HEK293T (cell line): ENCODE measurements around the gene DAD1.
"Not testable (repeated sequence)": the region's sequence is repeated elsewhere in the genome, so short reads cannot be mapped to it uniquely, and the experiment has no call there.

ENCODE experiments used
- CTCF ChIA-PET: fragments of 350-600 bp; formaldehyde crosslinking; extraction: SDS; loops from one replicate; lab custom pipeline; 2021; ENCODE audit warnings: antibody characterized with exemption, inconsistent platforms; lab: Yijun Ruan, JAX
- POLR2A ChIA-PET: fragments of 350-600 bp; formaldehyde crosslinking; extraction: SDS; loops from one replicate; lab custom pipeline; 2020; ENCODE audit warnings: antibody characterized with exemption, inconsistent platforms; lab: Yijun Ruan, JAX
- DNase-seq: peaks from one replicate; pipeline ENCODE4 v3.0.0; 2012; ENCODE audit warnings: mixed read lengths; ENCODE audit errors: extremely low spot score
- ARNT ChIP-seq: fragments of 450-650 bp; IDR thresholded peaks from 2 replicates; pipeline ENCODE4 v1.6.1; 2017; ENCODE audit warnings: mild to moderate bottlenecking
- BHLHE40 ChIP-seq: fragments of 450-650 bp; IDR thresholded peaks from 2 replicates; pipeline ENCODE4 v1.6.1; 2016; ENCODE audit warnings: mild to moderate bottlenecking, moderate library complexity, borderline replicate concordance
- CTBP1 ChIP-seq: fragments of 450-650 bp; IDR thresholded peaks from 2 replicates; pipeline ENCODE4 v1.6.1; 2016; ENCODE audit warnings: borderline replicate concordance
- ELF4 ChIP-seq: fragments of 450-650 bp; IDR thresholded peaks from 2 replicates; pipeline ENCODE4 v1.6.1; 2017; ENCODE audit warnings: antibody characterized with exemption
- FOXA1 ChIP-seq: fragments of 450-650 bp; IDR thresholded peaks from 2 replicates; pipeline ENCODE4 v1.6.1; 2016; ENCODE audit warnings: mild to moderate bottlenecking
- FOXK2 ChIP-seq: fragments of 450-650 bp; IDR thresholded peaks from 2 replicates; pipeline ENCODE4 v1.6.1; 2016; ENCODE audit warnings: mild to moderate bottlenecking
- FOXM1 ChIP-seq: fragments of 450-650 bp; IDR thresholded peaks from 2 replicates; pipeline ENCODE4 v1.6.1; 2017; ENCODE audit warnings: mild to moderate bottlenecking, borderline replicate concordance
- HDGF ChIP-seq: fragments of 450-650 bp; IDR thresholded peaks from 2 replicates; pipeline ENCODE4 v1.6.1; 2017; ENCODE audit warnings: antibody characterized with exemption, borderline replicate concordance
- L3MBTL2 ChIP-seq: fragments of 450-650 bp; conservative IDR thresholded peaks from 2 replicates; pipeline ENCODE4 v1.6.1; 2016; ENCODE audit warnings: mild to moderate bottlenecking
- LEF1 ChIP-seq: fragments of 450-650 bp; IDR thresholded peaks from 2 replicates; pipeline ENCODE4 v1.6.1; 2017; ENCODE audit warnings: mild to moderate bottlenecking, borderline replicate concordance
- NFRKB ChIP-seq: fragments of 450-650 bp; IDR thresholded peaks from 2 replicates; pipeline ENCODE4 v1.6.1; 2016; ENCODE audit warnings: mild to moderate bottlenecking, moderate library complexity
- SP1 ChIP-seq: fragments of 450-650 bp; IDR thresholded peaks from 2 replicates; pipeline ENCODE4 v1.6.1; 2017
- SUZ12 ChIP-seq: fragments of 450-650 bp; IDR thresholded peaks from 2 replicates; pipeline ENCODE4 v1.6.1; 2016; ENCODE audit warnings: mild to moderate bottlenecking
- TARDBP ChIP-seq: fragments of 450-650 bp; IDR thresholded peaks from 2 replicates; pipeline ENCODE4 v1.6.1; 2016
- ZNF384 ChIP-seq: fragments of 450-650 bp; IDR thresholded peaks from 2 replicates; pipeline ENCODE4 v1.6.1; 2016
- TF ChIP-seq, protein P1 (sequence below): fragments of 450-650 bp; IDR thresholded peaks from 2 replicates; pipeline ENCODE4 v1.6.1; 2016

The DAD1 gene

DNA sequence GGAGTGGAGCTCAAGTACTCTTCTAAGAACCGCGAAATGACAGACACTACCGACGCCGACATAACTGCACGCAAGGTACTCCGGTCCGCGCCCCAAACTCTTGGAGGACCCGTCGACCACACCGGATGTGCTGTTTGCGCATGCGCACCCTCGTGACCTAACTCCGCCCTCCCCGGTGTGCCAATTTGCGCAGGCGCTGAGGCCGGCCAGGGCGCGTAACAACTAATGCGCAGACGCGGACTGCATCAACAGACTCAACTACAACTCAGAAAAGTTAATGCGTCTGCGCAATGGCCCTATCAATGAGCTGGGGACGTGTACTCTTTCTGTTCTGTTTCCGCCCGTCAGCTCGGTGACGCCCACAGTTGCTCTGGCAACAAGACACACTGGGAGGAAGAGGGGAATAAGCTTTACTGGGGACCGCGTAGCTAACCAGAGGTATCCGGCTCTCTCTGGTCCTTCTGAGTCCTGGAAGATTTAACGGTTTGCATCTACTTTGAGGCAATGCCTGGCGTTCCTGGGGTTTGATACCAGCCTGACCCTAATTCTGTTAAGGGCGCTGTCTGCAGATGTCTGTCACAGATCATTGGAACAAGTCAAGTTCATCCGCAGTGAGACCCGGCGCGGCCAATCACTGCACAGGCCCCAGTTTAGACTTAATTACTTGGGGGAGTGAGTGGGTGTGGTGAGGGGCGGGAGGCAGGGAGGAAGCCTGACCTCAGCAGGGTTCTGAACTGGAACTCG lies at the start of gene DAD1:
TSS of gene DAD1 (minus strand) at position 129 of the 744 bp plus-strand sequence. CDS start at position 62, 67 bp downstream.
- ChIA-PET CTCF (interaction anchor here (0.6 to 2.1 kb wide), 11 partner anchors 9 to 266 kb away, joined by 3 to 12 read pairs (median 3); partner anchors contain the start of gene ABHD4), POLR2A (interaction anchor here (0.6 to 3.3 kb wide), 22 partner anchors 9 to 248 kb away, joined by 3 to 45 read pairs (median 4); partner anchors contain the start of genes ABHD4, OXA1L and SLC7A7)
- peak; percentile 98 for DNase-seq
- TF ChIP-seq, protein P1, sequence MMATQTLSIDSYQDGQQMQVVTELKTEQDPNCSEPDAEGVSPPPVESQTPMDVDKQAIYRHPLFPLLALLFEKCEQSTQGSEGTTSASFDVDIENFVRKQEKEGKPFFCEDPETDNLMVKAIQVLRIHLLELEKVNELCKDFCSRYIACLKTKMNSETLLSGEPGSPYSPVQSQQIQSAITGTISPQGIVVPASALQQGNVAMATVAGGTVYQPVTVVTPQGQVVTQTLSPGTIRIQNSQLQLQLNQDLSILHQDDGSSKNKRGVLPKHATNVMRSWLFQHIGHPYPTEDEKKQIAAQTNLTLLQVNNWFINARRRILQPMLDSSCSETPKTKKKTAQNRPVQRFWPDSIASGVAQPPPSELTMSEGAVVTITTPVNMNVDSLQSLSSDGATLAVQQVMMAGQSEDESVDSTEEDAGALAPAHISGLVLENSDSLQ = peak; percentile 81
- TF ChIP-seq L3MBTL2 = no peak
- no peak for TF ChIP-seq ARNT

DNA sequence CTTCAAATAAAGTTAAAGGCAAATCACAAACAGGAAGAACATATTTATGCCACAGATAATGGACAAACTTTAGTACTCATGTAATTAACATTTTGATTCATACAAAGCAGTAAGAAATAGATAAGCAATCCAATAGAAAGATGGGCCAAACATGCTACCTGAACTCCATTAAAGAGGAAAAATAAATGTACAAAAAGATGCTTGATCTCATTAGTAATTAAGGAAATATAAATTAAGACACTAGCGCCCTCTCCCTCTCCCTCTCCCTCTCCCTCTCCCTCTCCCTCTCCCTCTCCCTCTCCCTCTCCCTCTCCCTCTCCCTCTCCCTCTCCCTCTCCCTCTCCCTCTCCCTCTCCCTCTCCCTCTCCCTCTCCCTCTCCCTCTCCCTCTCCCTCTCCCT lies 47.0 kb upstream of the DAD1 start:
- CTCF ChIA-PET = interaction anchor here (0.9 to 1.0 kb wide), 2 partner anchors 65 to 66 kb away, joined by 4 to 6 read pairs; no protein-coding TSS in a partner anchor
- DNase-seq, POLR2A ChIA-PET: not testable (repeated sequence)

DNA sequence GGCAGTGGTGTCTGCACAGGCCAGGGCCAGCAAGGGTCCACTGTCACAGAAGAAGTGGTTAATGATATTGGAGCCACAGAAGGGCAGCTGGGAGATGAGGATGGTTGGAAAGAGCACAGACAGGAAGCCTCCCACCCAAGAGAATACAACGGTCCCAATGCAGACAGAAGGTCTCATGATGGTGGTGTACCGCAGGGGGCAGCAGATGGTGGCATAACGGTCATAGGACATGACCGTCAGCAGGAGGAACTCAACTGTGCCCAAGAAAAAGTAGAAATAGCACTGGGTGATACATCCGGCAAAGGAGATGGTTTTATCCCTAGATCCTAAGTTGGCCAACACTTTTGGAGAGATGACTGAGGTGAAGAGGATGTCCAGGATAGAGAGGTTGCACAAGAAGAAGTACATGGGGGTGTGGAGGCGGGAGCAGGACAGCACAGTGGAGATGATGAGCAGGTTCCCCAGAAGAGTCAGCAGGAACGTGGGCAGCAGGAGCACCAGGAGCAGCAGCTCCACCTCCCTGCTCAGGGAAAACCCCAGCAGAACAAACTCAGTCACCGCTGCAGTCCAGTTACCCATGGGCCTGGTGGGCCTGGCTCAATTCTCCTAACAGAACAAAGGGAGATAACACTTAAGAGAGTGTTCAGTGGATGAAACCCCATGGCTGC lies 45.3 kb upstream of the DAD1 start:
- no peak for DNase-seq
- TF ChIP-seq L3MBTL2 (no peak), FOXA1 (no peak), ZNF384 (no peak), ELF4 (no peak)
- ChIA-PET POLR2A (interaction anchor here (0.5 kb wide), 1 partner anchor 320 kb away, joined by 3 read pairs; no protein-coding TSS in a partner anchor), CTCF (no interaction called here)

DNA sequence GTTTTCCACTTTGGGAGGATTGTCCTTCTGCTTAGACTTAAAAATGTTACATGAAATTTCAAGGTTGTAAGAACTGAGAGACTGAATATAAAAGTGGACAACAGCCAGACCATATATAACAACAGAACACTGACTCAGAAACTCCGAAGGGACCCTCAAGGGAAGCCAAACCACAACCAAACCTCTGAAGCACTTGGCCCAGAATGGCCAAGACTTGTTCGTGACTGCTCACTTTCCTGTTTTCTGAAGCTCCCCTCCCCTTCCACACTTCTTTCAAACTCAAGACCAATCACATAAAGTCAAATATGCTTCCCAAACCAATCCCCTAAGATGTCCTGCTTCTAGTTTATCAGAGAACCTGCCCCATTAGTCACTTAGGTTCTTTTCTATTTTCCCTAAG lies 41.5 kb upstream of the DAD1 start:
- DNase-seq = no peak
- ChIA-PET POLR2A (interaction anchor here (1.3 kb wide), 1 partner anchor 41 kb away, joined by 4 read pairs; the partner anchor contains the start of gene DAD1), CTCF (no interaction called here)
- TF ChIP-seq TARDBP (no peak), NFRKB (no peak), ELF4 (no peak), ZNF384 (no peak), ARNT (no peak), HDGF (no peak), SP1 (no peak), BHLHE40 (no peak), L3MBTL2 (no peak)
- TF ChIP-seq, protein P1 = no peak

DNA sequence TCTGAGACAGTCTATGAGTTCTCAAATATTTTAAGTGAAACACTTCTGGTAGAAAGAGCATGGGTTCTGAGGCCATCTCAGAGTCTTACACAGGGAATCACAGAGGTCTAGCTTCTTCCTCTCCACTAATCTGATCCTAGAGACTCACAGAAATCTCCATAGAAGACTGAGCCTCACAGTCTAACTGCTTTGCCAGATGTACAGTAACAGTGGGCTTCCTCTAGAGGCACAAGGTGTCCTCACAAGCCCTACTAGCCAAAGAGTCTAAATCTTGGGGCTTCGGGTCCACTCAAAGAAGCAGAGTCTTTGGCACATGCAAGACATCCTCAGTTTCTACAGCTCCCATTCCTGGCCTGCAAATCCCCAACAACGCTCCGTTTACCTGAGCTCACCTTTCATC lies 41.0 kb upstream of the DAD1 start:
- TF ChIP-seq ARNT = no peak
- no peak for TF ChIP-seq ZNF384
- TF ChIP-seq HDGF = no peak
- no peak for TF ChIP-seq FOXK2
- TF ChIP-seq LEF1 = no peak
- TF ChIP-seq FOXM1 = no peak
- TF ChIP-seq CTBP1 = no peak
- TF ChIP-seq SP1 = no peak
- TF ChIP-seq FOXA1 = no peak
- no peak for TF ChIP-seq NFRKB
- TF ChIP-seq BHLHE40 = no peak
- no peak for TF ChIP-seq L3MBTL2
- no peak for TF ChIP-seq SUZ12
- no peak for TF ChIP-seq ELF4
- no peak for TF ChIP-seq TARDBP
- TF ChIP-seq, protein P1 = no peak
- ChIA-PET POLR2A (interaction anchor here (1.3 kb wide), 1 partner anchor 41 kb away, joined by 4 read pairs; the partner anchor contains the start of gene DAD1), CTCF (no interaction called here)
- DNase-seq = no peak

DNA sequence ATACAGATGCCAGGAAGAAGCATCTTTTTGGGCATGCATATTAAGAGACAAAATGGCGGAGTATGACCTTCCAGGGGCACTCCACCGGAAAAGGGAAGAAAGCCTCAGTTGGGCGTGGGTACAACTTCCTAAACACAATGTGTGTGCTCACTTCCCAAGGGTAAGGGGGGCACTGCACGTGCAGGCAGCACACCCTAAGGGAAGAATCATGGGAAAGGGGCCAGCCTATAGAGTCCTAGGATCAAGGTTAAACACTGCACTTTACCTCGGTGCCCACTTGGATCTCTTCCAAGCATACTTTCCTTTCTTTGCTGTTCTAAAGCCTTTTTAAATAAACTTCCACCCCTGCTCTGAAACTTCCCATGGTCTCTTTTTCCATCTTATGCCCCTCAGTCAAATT lies 40.3 kb upstream of the DAD1 start:
- CTCF ChIA-PET = no interaction called here
- POLR2A ChIA-PET = interaction anchor here (1.3 kb wide), 1 partner anchor 40 kb away, joined by 4 read pairs; the partner anchor contains the start of gene DAD1
- no peak for TF ChIP-seq L3MBTL2
- no peak for TF ChIP-seq FOXA1
- TF ChIP-seq, protein P1 = no peak
- TF ChIP-seq ZNF384 = no peak
- TF ChIP-seq FOXK2 = no peak
- no peak for TF ChIP-seq BHLHE40
- no peak for TF ChIP-seq FOXM1
- TF ChIP-seq SUZ12 = no peak
- TF ChIP-seq ELF4 = no peak
- TF ChIP-seq LEF1 = no peak
- DNase-seq = no peak
